ENCODE results near the gene CA10. TPM values are rescaled to one million over a fixed set of nuclear protein-coding genes. Genes with fewer than 3 reads are reported as not detected.

CA10 gene
- total RNA-seq, 1 donor from 2014 or later, result 2.0 TPM

DNA sequence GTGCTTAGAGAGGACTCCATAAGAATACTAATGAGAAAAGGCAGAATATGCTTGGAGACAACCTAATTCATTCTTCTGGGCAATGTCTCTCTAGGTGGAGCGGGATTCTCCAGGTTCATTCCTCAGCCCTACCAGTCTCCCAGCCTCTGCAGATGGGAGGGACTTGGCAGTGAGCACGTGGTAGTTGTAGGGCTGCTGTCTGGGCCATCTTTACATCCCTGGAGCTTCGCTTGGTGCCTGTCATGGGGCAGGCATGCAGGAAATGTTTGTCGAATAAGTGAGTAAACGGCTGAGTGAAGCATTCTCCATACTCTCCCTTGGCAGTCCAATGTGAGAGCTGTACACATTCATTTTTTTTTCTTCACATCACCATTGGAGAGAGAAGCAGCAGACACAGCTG is 510.7 kb downstream of the CA10 start:
- Histone ChIP-seq H3K36me3 (no peaks in the 10 kb centered on the region), H3K27ac (no peak overlapping the region), H3K4me1 (no peaks in the 10 kb centered on the region), H3K9me3 (no peaks in the 10 kb centered on the region), H3K4me3 (no peak overlapping the region), H3K27me3 (no peaks in the 10 kb centered on the region)
- intact Hi-C loops (cut with DNase I), result no loop called here
- no peak for TF ChIP-seq POLR2A (IDR thresholded peaks at IDR 0.05)
- TF ChIP-seq, protein P1, sequence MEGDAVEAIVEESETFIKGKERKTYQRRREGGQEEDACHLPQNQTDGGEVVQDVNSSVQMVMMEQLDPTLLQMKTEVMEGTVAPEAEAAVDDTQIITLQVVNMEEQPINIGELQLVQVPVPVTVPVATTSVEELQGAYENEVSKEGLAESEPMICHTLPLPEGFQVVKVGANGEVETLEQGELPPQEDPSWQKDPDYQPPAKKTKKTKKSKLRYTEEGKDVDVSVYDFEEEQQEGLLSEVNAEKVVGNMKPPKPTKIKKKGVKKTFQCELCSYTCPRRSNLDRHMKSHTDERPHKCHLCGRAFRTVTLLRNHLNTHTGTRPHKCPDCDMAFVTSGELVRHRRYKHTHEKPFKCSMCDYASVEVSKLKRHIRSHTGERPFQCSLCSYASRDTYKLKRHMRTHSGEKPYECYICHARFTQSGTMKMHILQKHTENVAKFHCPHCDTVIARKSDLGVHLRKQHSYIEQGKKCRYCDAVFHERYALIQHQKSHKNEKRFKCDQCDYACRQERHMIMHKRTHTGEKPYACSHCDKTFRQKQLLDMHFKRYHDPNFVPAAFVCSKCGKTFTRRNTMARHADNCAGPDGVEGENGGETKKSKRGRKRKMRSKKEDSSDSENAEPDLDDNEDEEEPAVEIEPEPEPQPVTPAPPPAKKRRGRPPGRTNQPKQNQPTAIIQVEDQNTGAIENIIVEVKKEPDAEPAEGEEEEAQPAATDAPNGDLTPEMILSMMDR (IDR thresholded peaks at IDR 0.05), result no peak
- TF ChIP-seq POLR2AphosphoS5 (IDR thresholded peaks at IDR 0.05; ENCODE audit: insufficient read depth in 1 of 2, low read depth in 1 of 2), result no peak
- DNase-seq (ENCODE audit: extremely low spot score in 2 of 2), result no peak

DNA sequence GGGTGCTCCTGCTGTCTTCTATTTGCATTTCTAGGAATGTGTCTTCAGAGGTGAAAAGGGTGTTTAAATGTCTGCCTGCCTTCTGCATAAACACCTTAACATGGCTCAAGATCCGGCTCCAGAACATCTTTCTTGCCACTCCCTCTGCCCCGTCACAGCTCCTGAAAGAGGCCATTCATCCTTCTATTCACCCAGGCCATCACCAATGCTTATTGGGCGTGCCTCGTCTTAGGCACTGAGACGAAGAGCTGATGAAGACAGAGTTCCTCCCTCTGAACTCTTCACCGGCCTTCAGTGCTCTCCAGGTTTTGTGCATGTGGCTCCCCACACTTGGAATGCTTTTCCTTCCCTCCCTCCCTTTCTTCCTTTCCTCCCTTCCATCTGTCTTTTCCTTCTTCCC is 511.4 kb downstream of the CA10 start:
- intact Hi-C loops (cut with DNase I), result no loop called here
- TF ChIP-seq POLR2AphosphoS5 (IDR thresholded peaks at IDR 0.05; ENCODE audit: insufficient read depth in 1 of 2, low read depth in 1 of 2) (no peak), POLR2A (IDR thresholded peaks at IDR 0.05) (no peak)
- TF ChIP-seq, protein P1 (IDR thresholded peaks at IDR 0.05), result no peak
- no peaks in the 10 kb centered on the region for H3K9me3 ChIP-seq
- H3K36me3 ChIP-seq, result no peaks in the 10 kb centered on the region
- no peaks in the 10 kb centered on the region for H3K27me3 ChIP-seq
- H3K27ac ChIP-seq, result no peak overlapping the region
- H3K4me1 ChIP-seq, result no peaks in the 10 kb centered on the region
- H3K4me3 ChIP-seq, result no peak overlapping the region
- no peak for DNase-seq (ENCODE audit: extremely low spot score in 2 of 2)

GRCh38 chr17:51646539-51646938 is 512.0 kb downstream of the CA10 start:
- H3K36me3 ChIP-seq, result no peaks in the 10 kb centered on the region
- no peak for TF ChIP-seq POLR2A (IDR thresholded peaks at IDR 0.05)
- no peak for TF ChIP-seq POLR2AphosphoS5 (IDR thresholded peaks at IDR 0.05; ENCODE audit: insufficient read depth in 1 of 2, low read depth in 1 of 2)
- TF ChIP-seq, protein P1 (IDR thresholded peaks at IDR 0.05), result no peak
- H3K4me1 ChIP-seq, result no peaks in the 10 kb centered on the region
- H3K27me3 ChIP-seq, result no peaks in the 10 kb centered on the region
- H3K9me3 ChIP-seq, result no peaks in the 10 kb centered on the region
- intact Hi-C loops (cut with DNase I), result no loop called here
- no peak for DNase-seq (ENCODE audit: extremely low spot score in 2 of 2)
- no peak overlapping the region for H3K4me3 ChIP-seq
- H3K27ac ChIP-seq, result no peak overlapping the region

DNA sequence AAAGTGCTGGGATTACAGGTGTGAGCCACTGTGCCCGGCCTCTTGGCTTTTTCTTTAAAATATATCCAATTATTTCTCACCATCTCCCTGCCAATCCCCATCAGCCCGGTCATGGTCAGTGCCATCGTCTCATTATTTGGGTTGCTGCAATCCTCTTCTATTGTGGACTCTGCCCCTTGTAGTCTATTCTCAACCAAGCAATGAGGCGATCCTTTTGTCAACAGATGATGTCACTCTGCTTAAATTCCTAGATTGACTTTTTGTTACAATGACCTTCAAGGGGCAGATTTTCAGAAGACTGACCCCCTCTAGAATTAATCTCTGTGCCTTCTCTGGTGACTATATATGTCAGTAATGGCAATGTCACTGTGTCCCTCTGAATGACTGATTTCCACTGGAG is 513.5 kb downstream of the CA10 start:
- DNase-seq (ENCODE audit: extremely low spot score in 2 of 2), result no peak
- H3K9me3 ChIP-seq, result no peaks in the 10 kb centered on the region
- no peak overlapping the region for H3K27ac ChIP-seq
- H3K4me1 ChIP-seq, result no peaks in the 10 kb centered on the region
- intact Hi-C loops (cut with DNase I), result no loop called here
- H3K27me3 ChIP-seq, result no peaks in the 10 kb centered on the region
- TF ChIP-seq, protein P1 (IDR thresholded peaks at IDR 0.05), result no peak
- TF ChIP-seq POLR2A (IDR thresholded peaks at IDR 0.05), result no peak
- TF ChIP-seq POLR2AphosphoS5 (IDR thresholded peaks at IDR 0.05; ENCODE audit: insufficient read depth in 1 of 2, low read depth in 1 of 2), result no peak
- H3K36me3 ChIP-seq, result no peaks in the 10 kb centered on the region
- H3K4me3 ChIP-seq, result no peak overlapping the region

DNA sequence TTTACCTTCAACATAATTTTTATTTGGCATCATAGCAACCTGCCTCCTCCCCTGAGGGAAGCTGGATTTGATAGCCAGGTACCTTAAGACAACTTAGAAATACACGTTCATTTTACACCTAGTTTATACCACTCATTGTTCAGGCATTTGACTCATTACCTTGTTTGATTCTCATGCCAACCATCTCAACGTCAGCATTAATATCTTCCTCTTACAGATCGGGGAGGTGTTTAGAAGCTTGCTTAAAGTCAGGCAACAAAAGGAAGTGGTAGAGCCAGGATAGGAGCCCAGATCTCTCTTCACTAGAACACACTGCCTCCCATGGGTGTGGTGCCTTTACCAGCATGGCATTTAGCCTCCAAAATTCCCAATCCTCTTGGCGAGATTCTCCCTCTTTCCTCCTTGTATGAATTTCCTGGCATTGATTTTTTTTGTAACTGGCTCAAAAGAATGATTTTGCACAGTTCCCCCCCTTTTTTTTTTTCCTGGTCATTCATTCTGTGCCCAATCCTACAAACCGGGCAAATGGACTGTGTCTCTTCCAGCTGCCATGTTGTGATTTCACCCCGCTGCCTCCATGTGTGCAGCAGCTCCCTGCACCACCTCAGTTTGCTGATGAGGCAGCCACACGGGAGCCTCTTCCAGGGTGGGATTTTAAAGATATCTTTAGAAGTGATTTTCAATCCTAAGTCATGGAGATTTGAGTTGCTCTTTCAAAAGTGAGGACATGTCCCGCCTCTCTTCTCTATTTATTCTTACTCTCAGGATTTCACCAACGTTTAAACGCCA is 514.6 kb downstream of the CA10 start:
- Histone ChIP-seq H3K36me3 (no peaks in the 10 kb centered on the region), H3K9me3 (no peaks in the 10 kb centered on the region), H3K4me3 (no peak overlapping the region), H3K27ac (no peak overlapping the region), H3K27me3 (no peaks in the 10 kb centered on the region), H3K4me1 (no peaks in the 10 kb centered on the region)
- no peak for DNase-seq (ENCODE audit: extremely low spot score in 2 of 2)
- intact Hi-C loops (cut with DNase I), result no loop called here
- TF ChIP-seq POLR2AphosphoS5 (IDR thresholded peaks at IDR 0.05; ENCODE audit: insufficient read depth in 1 of 2, low read depth in 1 of 2), result no peak
- TF ChIP-seq, protein P1 (IDR thresholded peaks at IDR 0.05), result no peak
- no peak for TF ChIP-seq POLR2A (IDR thresholded peaks at IDR 0.05)

Measured in vagina (tissue), 2 donors.